ENCODE measurements around the gene H2AZ2.

DNA sequence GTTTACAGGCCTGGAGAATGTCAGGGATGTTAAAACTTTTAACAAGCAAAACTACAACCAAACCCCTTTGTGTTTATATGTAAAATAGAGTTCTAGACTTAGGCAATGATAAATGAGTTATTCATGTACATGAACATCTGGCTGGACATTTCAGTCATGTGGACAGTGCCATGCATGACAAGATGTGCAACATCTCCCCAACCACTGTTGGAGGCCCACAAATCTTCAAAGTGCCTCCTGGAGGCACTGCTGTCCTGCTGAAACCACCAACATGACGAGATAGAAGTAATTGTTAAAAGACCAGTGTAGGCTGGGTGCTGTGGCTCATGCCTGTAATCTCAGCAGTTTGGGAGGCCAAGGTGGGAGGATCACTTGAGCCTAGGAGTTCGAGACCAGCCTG lies 33.0 kb downstream of the H2AZ2 start:
- TF ChIP-seq CTCF (IDR thresholded peaks at IDR 0.05; ENCODE audit: low read length): no peak
- no peak for TF ChIP-seq EZH2phosphoT487 (IDR thresholded peaks at IDR 0.05; ENCODE audit: low read length)
- TF ChIP-seq EZH2 (optimal IDR thresholded peaks at IDR 0.05; ENCODE audit: low read depth, low read length): no peak
